Measurements from ENCODE around the gene RPA1.

The RPA1 gene

GRCh38 chr17:1909985-1910384, 80.2 kb downstream of the RPA1 start:
- DNase-seq (ENCODE audit: low read depth), result no peak

- no peak for DNase-seq (ENCODE audit: low read depth)
These were observed 82.3 kb downstream of the RPA1 start for GRCh38 chr17:1912146-1912545.

- no peak for DNase-seq (ENCODE audit: low read depth)
These were observed 83.9 kb downstream of the RPA1 start for GRCh38 chr17:1913702-1914101.

- no peak for DNase-seq (ENCODE audit: low read depth)
These were observed 84.9 kb downstream of the RPA1 start for GRCh38 chr17:1914661-1915083.

- no peak for DNase-seq (ENCODE audit: low read depth)
These were observed 86.1 kb downstream of the RPA1 start for GRCh38 chr17:1915889-1916288.

- no peak for DNase-seq (ENCODE audit: low read depth)
These were observed 86.5 kb downstream of the RPA1 start for GRCh38 chr17:1916316-1916715.

GRCh38 chr17:1916963-1917715, 87.3 kb downstream of the RPA1 start:
- DNase-seq (ENCODE audit: low read depth), result no peak

- no peak for DNase-seq (ENCODE audit: low read depth)
These were observed 88.7 kb downstream of the RPA1 start for GRCh38 chr17:1918346-1919162.

GRCh38 chr17:1919201-1919600, 89.4 kb downstream of the RPA1 start:
- DNase-seq (ENCODE audit: low read depth), result no peak

GRCh38 chr17:1920948-1921351, 91.1 kb downstream of the RPA1 start:
- DNase-seq (ENCODE audit: low read depth), result no peak

- no peak for DNase-seq (ENCODE audit: low read depth)
These were observed 99.2 kb downstream of the RPA1 start for GRCh38 chr17:1928976-1929375.

- DNase-seq (ENCODE audit: low read depth), result no peak
These were observed 100.5 kb downstream of the RPA1 start for GRCh38 chr17:1930337-1930645.

- DNase-seq (ENCODE audit: low read depth), result no peak
These were observed 102.2 kb downstream of the RPA1 start for GRCh38 chr17:1931844-1932579.

- DNase-seq (ENCODE audit: low read depth), result no peak
These were observed 104.3 kb downstream of the RPA1 start for GRCh38 chr17:1933875-1934715.

- DNase-seq (ENCODE audit: low read depth), result no peak
These were observed 105.1 kb downstream of the RPA1 start for GRCh38 chr17:1934901-1935300.

- no peak for DNase-seq (ENCODE audit: low read depth)
These were observed 107.0 kb downstream of the RPA1 start for GRCh38 chr17:1936766-1937165.

GRCh38 chr17:1937461-1937860, 107.7 kb downstream of the RPA1 start:
- DNase-seq (ENCODE audit: low read depth), result no peak

- DNase-seq (ENCODE audit: low read depth), result no peak
These were observed 110.4 kb downstream of the RPA1 start for GRCh38 chr17:1939981-1940809.

GRCh38 chr17:1940810-1941185, 111.0 kb downstream of the RPA1 start:
- no peak for DNase-seq (ENCODE audit: low read depth)

- DNase-seq (ENCODE audit: low read depth), result no peak
These were observed 111.7 kb downstream of the RPA1 start for GRCh38 chr17:1941272-1942065.

- no peak for DNase-seq (ENCODE audit: low read depth)
These were observed 112.2 kb downstream of the RPA1 start for GRCh38 chr17:1942066-1942365.

Data from iris pigment epithelial cell (primary cell).